WTC11 (cell line): ENCODE results near the gene ATP2A2. TPM values are rescaled to one million over a fixed set of nuclear protein-coding genes. Genes with fewer than 3 reads are reported as not detected.

Experiments
- ATAC-seq: fragments of 200-7000 bp; cut with Tn5 transposase; 2 replicates; pipeline ENCODE4 v1.10.0; 2021; ENCODE audit warnings: mild to moderate bottlenecking, moderate library complexity
- CTCF ChIA-PET: fragments of 300-600 bp; sonication (Branson Sonifier 250); formaldehyde crosslinking; loops from one replicate; lab custom pipeline; 2021; ENCODE audit warnings: antibody characterized with exemption; lab: Charles Lee
- POLR2A ChIA-PET: fragments of 350-600 bp; sonication (Branson Sonifier 250); formaldehyde crosslinking; loops from one replicate; lab custom pipeline; 2021; ENCODE audit warnings: antibody characterized with exemption; lab: Charles Lee
- DNase-seq: peaks from one replicate; pipeline ENCODE4 v3.0.0; 2021; ENCODE audit warnings: low spot score
- H3K27ac Mint-ChIP-seq: 2 replicates; pipeline ENCODE4 v1.8.0; 2021; ENCODE audit warnings: mixed read lengths
- H3K27me3 Mint-ChIP-seq: 2 replicates; pipeline ENCODE4 v1.8.0; 2021; ENCODE audit warnings: low read depth, mild to moderate bottlenecking, moderate library complexity, mixed read lengths
- H3K36me3 Mint-ChIP-seq: 2 replicates; pipeline ENCODE4 v1.8.0; 2021; ENCODE audit warnings: mixed read lengths
- H3K4me1 Mint-ChIP-seq: 2 replicates; pipeline ENCODE4 v1.8.0; 2022; ENCODE audit warnings: mixed read lengths
- H3K4me3 Mint-ChIP-seq: 2 replicates; pipeline ENCODE4 v1.8.0; 2021; ENCODE audit warnings: mild to moderate bottlenecking, moderate library complexity, mixed read lengths
- H3K9me3 Mint-ChIP-seq: 2 replicates; pipeline ENCODE4 v1.8.0; 2021; ENCODE audit warnings: mixed read lengths
- EMX1 ChIP-seq: fragments of 250-450 bp; sonication (Bioruptor Pico); IDR thresholded peaks from 2 replicates; pipeline ENCODE4 v1.8.0; 2021; ENCODE audit warnings: mild to moderate bottlenecking
- ERG ChIP-seq: fragments of 250-450 bp; sonication (Bioruptor Pico); IDR thresholded peaks from 2 replicates; pipeline ENCODE4 v1.8.0; 2021; ENCODE audit warnings: mild to moderate bottlenecking
- HMGA2 ChIP-seq: fragments of 250-450 bp; sonication (Bioruptor Pico); IDR thresholded peaks from 2 replicates; pipeline ENCODE4 v1.4.0; 2021; ENCODE audit warnings: mild to moderate bottlenecking, moderate library complexity
- IRF2 ChIP-seq: sonication (generic); formaldehyde crosslinking; IDR thresholded peaks from 2 replicates; pipeline ENCODE4 v1.8.0; 2022; ENCODE audit warnings: low read depth, missing genetic modification reagents, borderline replicate concordance
- JUN ChIP-seq: sonication (generic); formaldehyde crosslinking; IDR thresholded peaks from 2 replicates; pipeline ENCODE4 v1.8.0; 2023; ENCODE audit warnings: mild to moderate bottlenecking, missing genetic modification reagents
- MXD4 ChIP-seq: fragments of 250-450 bp; sonication (Bioruptor Pico); IDR thresholded peaks from 2 replicates; pipeline ENCODE4 v1.8.0; 2021; ENCODE audit warnings: mild to moderate bottlenecking, moderate library complexity, borderline replicate concordance
- NFATC4 ChIP-seq: fragments of 250-450 bp; sonication (Bioruptor Pico); IDR thresholded peaks from 2 replicates; pipeline ENCODE4 v1.9.0; 2021; ENCODE audit warnings: mild to moderate bottlenecking
- RORB ChIP-seq: fragments of 250-450 bp; sonication (Bioruptor Pico); IDR thresholded peaks from 2 replicates; pipeline ENCODE4 v1.9.0; 2021; ENCODE audit warnings: mild to moderate bottlenecking
- SMAD4 ChIP-seq: sonication (generic); formaldehyde crosslinking; IDR thresholded peaks from 2 replicates; pipeline ENCODE4 v1.8.0; 2022; ENCODE audit warnings: mild to moderate bottlenecking, missing genetic modification reagents
- ZBTB43 ChIP-seq: sonication (generic); formaldehyde crosslinking; IDR thresholded peaks from 2 replicates; pipeline ENCODE4 v1.8.1; 2023; ENCODE audit warnings: mild to moderate bottlenecking, missing genetic modification reagents
- ZMAT4 ChIP-seq: fragments of 250-450 bp; sonication (Bioruptor Pico); IDR thresholded peaks from 2 replicates; pipeline ENCODE4 v1.9.0; 2021; ENCODE audit warnings: mild to moderate bottlenecking
- ZNF121 ChIP-seq: sonication (generic); formaldehyde crosslinking; IDR thresholded peaks from 2 replicates; pipeline ENCODE4 v1.8.0; 2023; ENCODE audit warnings: missing genetic modification reagents
- ZNF219 ChIP-seq: sonication (generic); formaldehyde crosslinking; IDR thresholded peaks from 2 replicates; pipeline ENCODE4 v1.8.0; 2023; ENCODE audit warnings: missing genetic modification reagents, mild to moderate bottlenecking, borderline replicate concordance
- ZNF671 ChIP-seq: fragments of 250-450 bp; sonication (Bioruptor Pico); IDR thresholded peaks from 2 replicates; pipeline ENCODE4 v1.8.0; 2021; ENCODE audit warnings: mild to moderate bottlenecking
- total RNA-seq: library from RNA; stranded (reverse); gene quantifications from 3 replicates; pipeline ENCODE4 v1.2.3, GENCODE V29; 2021
- TF ChIP-seq, protein P1 (sequence below): sonication (generic); formaldehyde crosslinking; IDR thresholded peaks from 2 replicates; pipeline ENCODE4 v1.8.0; 2022; ENCODE audit warnings: missing genetic modification reagents
- TF ChIP-seq, protein P2 (sequence below): sonication (generic); formaldehyde crosslinking; IDR thresholded peaks from 2 replicates; pipeline ENCODE4 v1.8.1; 2023; ENCODE audit warnings: mild to moderate bottlenecking, moderate library complexity, missing genetic modification reagents
- TF ChIP-seq, protein P3 (sequence below): sonication (generic); formaldehyde crosslinking; IDR thresholded peaks from 2 replicates; pipeline ENCODE4 v1.8.1; 2022; ENCODE audit warnings: mild to moderate bottlenecking, moderate library complexity, missing genetic modification reagents
- TF ChIP-seq, protein P4 (sequence below): sonication (generic); formaldehyde crosslinking; IDR thresholded peaks from 2 replicates; pipeline ENCODE4 v1.8.0; 2023; ENCODE audit warnings: missing genetic modification reagents

The ATP2A2 gene
- total RNA-seq, 1 experiment from 2014 or later = 239 TPM

GRCh38 chr12:110348431-110349059 is 67.5 kb downstream of the ATP2A2 start (continued):
- TF ChIP-seq, protein P1, sequence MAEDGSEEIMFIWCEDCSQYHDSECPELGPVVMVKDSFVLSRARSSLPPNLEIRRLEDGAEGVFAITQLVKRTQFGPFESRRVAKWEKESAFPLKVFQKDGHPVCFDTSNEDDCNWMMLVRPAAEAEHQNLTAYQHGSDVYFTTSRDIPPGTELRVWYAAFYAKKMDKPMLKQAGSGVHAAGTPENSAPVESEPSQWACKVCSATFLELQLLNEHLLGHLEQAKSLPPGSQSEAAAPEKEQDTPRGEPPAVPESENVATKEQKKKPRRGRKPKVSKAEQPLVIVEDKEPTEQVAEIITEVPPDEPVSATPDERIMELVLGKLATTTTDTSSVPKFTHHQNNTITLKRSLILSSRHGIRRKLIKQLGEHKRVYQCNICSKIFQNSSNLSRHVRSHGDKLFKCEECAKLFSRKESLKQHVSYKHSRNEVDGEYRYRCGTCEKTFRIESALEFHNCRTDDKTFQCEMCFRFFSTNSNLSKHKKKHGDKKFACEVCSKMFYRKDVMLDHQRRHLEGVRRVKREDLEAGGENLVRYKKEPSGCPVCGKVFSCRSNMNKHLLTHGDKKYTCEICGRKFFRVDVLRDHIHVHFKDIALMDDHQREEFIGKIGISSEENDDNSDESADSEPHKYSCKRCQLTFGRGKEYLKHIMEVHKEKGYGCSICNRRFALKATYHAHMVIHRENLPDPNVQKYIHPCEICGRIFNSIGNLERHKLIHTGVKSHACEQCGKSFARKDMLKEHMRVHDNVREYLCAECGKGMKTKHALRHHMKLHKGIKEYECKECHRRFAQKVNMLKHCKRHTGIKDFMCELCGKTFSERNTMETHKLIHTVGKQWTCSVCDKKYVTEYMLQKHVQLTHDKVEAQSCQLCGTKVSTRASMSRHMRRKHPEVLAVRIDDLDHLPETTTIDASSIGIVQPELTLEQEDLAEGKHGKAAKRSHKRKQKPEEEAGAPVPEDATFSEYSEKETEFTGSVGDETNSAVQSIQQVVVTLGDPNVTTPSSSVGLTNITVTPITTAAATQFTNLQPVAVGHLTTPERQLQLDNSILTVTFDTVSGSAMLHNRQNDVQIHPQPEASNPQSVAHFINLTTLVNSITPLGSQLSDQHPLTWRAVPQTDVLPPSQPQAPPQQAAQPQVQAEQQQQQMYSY (CRISPR knock-in tag) = no peak
- TF ChIP-seq, protein P2, sequence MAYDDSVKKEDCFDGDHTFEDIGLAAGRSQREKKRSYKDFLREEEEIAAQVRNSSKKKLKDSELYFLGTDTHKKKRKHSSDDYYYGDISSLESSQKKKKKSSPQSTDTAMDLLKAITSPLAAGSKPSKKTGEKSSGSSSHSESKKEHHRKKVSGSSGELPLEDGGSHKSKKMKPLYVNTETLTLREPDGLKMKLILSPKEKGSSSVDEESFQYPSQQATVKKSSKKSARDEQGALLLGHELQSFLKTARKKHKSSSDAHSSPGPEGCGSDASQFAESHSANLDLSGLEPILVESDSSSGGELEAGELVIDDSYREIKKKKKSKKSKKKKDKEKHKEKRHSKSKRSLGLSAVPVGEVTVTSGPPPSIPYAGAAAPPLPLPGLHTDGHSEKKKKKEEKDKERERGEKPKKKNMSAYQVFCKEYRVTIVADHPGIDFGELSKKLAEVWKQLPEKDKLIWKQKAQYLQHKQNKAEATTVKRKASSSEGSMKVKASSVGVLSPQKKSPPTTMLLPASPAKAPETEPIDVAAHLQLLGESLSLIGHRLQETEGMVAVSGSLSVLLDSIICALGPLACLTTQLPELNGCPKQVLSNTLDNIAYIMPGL (CRISPR knock-in tag) = no peak
- no peak for TF ChIP-seq SMAD4 (CRISPR knock-in tag)
- TF ChIP-seq ZNF121 (CRISPR knock-in tag) = no peak
- TF ChIP-seq ERG (CRISPR knock-in tag) = no peak
- TF ChIP-seq EMX1 (CRISPR knock-in tag) = no peak
- TF ChIP-seq HMGA2 (CRISPR knock-in tag) = no peak

DNA sequence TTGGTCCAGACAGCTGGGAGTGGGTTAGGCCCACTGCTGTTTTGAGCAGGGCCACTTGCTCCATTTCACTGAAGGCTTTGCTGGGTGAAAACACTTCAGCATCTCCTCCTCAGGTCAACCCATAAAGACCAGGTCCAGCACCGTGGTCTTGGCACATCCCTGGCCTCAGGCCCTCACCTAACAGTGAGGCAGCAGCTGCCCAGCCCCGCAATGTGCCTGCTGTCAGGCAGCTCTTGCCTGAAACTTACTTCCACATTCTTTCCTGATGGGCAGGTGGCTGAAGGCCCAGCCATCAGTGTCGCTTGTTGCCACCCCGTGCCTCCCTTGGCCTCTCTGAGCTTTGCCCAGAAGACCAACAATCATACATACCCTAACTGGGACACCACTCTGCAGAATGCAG is 68.0 kb downstream of the ATP2A2 start:
- POLR2A ChIA-PET = interaction anchor here (0.6 kb wide), 1 partner anchor 1146 kb away, joined by 5 read pairs; no protein-coding TSS in a partner anchor
- ATAC-seq (no peak), DNase-seq (no peak)
- no peaks in the 10 kb centered on the region for H3K9me3 Mint-ChIP-seq
- H3K4me1 Mint-ChIP-seq = no peaks in the 10 kb centered on the region
- CTCF ChIA-PET = interaction anchor here (3.1 kb wide), 1 partner anchor 82 kb away, joined by 13 read pairs; no protein-coding TSS in a partner anchor
- no peaks in the 10 kb centered on the region for H3K27me3 Mint-ChIP-seq
- H3K27ac Mint-ChIP-seq = no peak overlapping the region; the same call in 1 of the 2 replicates
- peaks cover 51% of the 10 kb centered on the region for H3K36me3 Mint-ChIP-seq
- H3K4me3 Mint-ChIP-seq = no peak overlapping the region
- TF ChIP-seq ZNF219 (CRISPR knock-in tag) (no peak), MXD4 (no peak), RORB (CRISPR knock-in tag) (no peak), ZMAT4 (CRISPR knock-in tag) (no peak), IRF2 (no peak), SMAD4 (CRISPR knock-in tag) (no peak)
- TF ChIP-seq, protein P2 (CRISPR knock-in tag) = no peak

GRCh38 chr12:110349514-110350151 is 68.6 kb downstream of the ATP2A2 start:
- CTCF ChIA-PET = interaction anchor here (3.1 kb wide), 1 partner anchor 82 kb away, joined by 13 read pairs; no protein-coding TSS in a partner anchor
- Mint-ChIP-seq H3K4me3 (no peak overlapping the region), H3K27me3 (no peaks in the 10 kb centered on the region), H3K4me1 (no peaks in the 10 kb centered on the region), H3K9me3 (no peaks in the 10 kb centered on the region), H3K27ac (no peak overlapping the region; the same call in 1 of the 2 replicates), H3K36me3 (peaks cover 45% of the 10 kb centered on the region)
- ATAC-seq (no peak; the same call in 1 of the 2 replicates), DNase-seq (no peak)
- TF ChIP-seq IRF2 (no peak), ZBTB43 (no peak), ZNF671 (no peak), NFATC4 (CRISPR knock-in tag) (no peak), ZNF121 (CRISPR knock-in tag) (no peak), JUN (CRISPR knock-in tag) (no peak)
- TF ChIP-seq, protein P3, sequence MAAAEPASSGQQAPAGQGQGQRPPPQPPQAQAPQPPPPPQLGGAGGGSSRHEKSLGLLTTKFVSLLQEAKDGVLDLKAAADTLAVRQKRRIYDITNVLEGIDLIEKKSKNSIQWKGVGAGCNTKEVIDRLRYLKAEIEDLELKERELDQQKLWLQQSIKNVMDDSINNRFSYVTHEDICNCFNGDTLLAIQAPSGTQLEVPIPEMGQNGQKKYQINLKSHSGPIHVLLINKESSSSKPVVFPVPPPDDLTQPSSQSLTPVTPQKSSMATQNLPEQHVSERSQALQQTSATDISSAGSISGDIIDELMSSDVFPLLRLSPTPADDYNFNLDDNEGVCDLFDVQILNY (CRISPR knock-in tag) = no peak
- TF ChIP-seq, protein P4, sequence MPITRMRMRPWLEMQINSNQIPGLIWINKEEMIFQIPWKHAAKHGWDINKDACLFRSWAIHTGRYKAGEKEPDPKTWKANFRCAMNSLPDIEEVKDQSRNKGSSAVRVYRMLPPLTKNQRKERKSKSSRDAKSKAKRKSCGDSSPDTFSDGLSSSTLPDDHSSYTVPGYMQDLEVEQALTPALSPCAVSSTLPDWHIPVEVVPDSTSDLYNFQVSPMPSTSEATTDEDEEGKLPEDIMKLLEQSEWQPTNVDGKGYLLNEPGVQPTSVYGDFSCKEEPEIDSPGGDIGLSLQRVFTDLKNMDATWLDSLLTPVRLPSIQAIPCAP (CRISPR knock-in tag) = no peak
- POLR2A ChIA-PET = interaction anchor here (0.6 kb wide), 1 partner anchor 1146 kb away, joined by 5 read pairs; no protein-coding TSS in a partner anchor
